GOT3 (cell line): ENCODE data around the gene ADAM11.
A peak's percentile ranks its signal among the peaks of the same experiment; 100 is the strongest.

Experiments used
- DNase-seq: peaks from one replicate; lab custom pipeline; 2025; ENCODE audit warnings: mixed read lengths; lab: John Stamatoyannopoulos, UW

The ADAM11 gene

DNA sequence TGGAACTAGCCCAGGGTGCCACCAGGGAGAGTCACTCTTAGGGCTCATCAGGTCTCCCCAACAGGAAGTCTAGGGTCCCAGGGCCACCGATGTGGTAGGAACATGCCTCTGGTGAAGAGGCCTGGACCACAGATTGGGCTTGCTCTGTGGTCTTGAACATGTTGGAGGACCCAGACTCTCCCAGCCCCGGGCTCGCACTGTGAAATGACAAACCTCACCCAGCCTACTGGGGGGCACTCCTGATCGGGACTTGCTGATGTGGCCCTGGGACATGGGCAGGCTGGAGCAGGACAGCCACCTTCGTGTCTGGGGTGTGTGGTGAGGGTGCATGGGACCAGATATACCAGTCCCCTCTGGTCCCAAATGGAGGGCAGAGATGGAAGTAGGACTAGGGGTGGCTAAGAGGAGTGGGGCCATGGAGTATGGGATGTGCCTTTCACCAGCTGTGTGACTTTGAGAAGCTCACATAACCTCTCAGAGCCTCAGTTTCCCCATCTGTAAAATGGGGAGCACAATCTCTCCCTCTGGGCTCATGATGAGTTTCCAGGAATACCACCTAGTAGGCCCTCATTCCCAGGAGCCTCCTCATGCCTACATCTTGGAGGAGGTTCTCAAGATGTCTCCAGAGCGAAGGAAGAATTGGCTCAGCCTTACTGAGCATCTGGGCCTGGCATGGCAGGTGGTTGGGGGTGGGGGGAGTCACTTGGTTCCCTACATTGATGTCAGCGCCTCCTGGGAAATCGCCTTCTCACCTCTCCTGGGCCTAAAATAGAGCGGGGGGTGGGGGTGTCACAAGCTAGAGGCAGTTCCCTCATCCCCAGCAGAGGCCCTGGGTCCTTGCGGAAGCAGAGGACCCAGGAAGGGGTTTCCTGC lies 1.5 kb upstream of the ADAM11 start:
- no peak for DNase-seq

DNA sequence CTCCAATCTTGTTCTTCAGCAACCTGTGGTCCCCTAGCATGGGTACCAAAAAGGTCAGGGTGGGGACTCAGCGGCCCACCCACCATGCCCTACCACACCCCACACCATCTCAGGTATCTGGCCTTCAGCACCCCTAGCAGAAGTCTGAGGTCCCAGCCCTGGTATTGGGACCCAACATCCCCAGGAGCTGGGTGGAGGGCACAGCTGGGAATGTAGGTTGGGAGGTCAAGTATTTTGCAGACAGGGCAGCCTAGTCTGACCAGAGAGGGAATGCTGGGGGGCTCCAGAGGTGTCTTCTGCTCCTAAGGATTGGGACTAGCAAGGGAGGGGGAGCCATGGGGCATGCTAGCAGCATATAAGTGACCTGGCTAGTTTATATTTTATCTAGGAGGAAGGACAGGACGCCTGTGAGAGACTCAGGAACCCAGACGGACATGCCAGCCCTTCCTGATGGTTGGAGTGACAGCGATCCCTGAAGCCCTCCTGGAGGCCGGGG lies 822 bp upstream of the ADAM11 start:
- no peak for DNase-seq

DNA sequence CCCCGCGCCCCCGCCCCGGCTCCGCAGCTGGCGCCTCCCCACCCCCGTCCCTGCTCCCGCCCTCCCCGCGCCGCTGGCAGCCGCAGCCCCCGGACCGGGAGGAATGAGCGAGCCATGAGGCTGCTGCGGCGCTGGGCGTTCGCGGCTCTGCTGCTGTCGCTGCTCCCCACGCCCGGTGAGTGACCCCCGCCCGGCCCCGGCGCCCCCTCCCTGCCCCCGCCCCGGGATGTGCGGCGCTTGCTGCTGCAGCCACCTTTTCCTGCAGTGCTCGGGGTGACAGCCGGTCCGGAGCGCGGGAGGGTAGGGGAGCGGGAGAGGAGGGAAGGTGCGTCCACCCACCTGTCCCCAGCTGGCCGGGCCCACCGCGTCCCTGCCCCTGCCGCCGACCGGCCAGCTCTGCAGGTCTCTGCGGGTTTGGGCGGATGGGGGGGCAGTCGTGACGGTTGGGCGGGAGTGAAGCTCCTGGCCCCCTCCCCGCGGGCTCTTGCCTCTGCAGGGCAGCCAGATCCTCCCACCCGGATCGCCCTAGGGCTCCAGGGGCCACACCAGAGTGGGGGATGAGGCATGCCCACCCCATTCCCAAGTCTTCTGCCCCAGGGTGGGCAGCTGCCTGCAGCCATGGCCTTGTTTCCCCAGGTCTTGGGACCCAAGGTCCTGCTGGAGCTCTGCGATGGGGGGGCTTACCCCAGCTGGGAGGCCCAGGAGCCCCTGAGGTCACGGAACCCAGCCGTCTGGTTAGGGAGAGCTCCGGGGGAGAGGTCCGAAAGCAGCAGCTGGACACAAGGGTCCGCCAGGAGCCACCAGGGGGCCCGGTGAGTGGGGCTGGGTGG lies 513 bp downstream of the ADAM11 start:
- DNase-seq = no peak

DNA sequence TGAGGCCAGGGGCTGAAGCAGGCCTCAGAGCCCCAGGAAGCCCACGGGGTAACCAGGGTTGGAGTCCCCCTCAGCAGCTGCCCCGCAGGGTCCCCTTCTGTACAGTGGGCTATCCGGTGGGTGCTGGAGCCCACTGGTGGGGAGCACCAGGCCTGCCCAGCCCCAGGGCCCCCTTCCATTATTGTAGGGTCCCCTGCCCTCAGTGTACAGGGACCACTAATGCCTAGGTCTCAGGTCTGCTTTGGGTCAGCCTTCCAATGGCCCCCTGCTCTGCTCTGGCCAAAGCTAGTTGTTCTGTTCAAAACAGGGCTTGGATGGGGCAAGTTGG lies 1.1 kb downstream of the ADAM11 start:
- DNase-seq = no peak

DNA sequence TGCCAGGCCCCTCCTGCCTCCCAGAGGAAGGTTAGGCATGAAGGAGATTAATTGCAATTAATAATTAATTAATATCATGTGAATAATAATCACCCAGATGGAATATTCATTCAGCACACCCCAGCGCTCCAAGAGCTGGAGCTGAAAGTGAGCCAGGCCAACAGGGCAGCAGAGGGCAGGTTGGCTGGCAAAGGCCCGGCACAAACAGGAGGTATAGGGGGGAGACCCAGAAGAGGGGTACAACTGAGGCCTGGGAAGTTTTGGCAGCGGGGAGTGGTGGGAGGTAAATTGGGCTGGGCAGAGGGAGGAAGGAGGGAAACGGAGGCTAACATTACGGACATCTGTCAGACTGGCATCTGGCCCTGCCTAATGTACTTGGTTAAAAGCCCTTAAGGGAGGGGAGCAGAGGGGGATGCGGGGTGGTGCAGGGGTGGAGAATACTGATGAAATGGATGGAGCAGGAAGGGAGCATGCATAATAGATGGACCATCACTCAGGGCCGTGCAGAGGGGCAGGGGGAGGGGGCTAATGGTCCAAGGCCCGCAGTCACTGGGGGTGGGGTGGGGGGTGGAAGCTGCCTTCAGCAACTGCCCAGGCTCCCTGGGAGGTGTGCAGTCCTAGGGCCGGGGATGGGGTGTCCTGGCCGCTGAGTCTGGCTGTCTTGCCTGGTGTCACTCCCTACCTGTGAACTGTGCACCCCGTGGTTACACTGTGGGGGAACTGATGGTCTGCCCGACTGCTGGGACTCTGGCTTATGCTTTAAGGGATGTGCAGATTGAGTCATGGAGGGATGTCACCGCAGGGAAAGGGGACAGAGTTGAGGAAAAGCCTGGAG lies 1.9 kb downstream of the ADAM11 start:
- DNase-seq = no peak

DNA sequence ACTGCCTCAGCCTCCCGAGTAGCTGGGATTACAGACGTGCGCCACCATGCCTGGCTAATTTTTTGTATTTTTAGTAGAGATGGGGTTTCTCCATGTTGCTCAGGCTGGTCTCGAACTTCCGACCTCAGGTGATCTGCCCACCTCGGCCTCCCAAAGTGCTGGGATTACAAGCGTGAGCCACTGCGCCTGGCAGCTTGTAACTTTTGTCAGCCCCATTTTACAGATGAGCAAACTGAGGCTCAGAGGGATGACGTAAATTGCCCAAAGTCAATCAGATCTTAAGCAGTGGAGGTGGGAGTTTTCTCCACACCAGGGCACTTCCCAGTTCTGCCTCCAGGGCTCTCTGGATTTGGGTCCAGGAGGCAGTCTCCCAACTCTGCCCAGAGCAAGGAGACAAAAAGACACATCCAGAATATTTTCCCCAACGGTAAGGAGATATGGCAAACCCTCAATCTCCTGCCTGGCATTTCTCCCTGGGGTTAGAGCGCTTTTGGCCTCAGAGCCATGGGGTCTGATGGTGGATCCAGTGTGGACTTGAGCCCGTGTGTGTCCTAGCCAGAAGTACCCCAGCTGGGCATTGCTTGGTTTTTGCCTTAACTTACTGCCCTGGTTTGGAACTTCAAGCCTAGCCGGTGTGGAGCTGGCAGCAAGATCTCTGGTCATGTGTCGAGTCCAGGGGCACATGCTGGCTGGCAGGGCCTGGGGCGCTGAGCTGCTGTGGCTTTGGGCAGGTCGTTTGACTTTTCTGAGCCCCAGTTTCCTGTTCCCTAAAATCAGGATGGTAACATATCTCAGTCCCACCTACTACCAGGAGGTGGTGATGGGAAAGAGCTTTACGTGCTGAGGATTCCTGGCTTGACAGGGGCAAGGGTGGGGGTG lies 3.4 kb downstream of the ADAM11 start:
- no peak for DNase-seq

DNA sequence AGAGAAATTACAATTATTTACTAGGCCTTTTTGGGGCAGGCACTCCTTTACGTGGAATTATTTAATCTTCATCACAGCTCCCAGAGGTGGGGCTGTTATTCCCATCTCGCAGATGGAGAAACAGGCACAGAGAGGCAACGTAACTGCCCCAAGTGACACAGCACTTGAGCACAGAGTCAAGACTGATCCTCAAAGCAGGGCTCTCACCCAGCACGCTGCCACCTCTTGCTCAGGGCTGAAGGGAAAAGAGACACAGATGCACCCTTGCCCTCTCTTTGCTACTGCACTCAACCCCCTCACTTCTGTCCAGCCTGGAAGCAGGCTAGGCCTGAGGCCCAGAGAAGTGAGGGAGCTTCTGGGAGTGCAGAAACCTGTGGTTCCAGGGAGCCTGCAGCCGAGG lies 4.4 kb downstream of the ADAM11 start:
- no peak for DNase-seq

DNA sequence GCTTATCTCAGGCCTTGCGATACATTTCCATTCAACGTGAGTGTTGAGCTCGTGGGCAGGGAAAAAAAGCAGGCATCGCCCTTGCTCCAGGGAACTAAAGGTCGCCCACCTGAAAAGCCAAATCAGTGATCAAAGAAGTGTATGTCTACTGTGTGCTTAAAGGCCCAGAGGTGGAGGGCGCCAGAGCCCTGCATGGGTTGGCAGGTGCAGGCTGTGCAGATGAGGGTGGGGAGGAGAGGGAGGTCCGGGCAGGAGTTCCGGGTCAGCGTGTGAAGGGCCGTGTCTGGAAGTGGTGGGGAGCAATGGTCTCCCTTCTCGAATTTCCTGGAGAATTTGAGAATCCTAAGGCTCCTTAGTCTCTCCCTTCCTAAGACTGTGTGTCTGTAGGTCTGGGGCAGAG lies 7.2 kb downstream of the ADAM11 start:
- DNase-seq = no peak

DNA sequence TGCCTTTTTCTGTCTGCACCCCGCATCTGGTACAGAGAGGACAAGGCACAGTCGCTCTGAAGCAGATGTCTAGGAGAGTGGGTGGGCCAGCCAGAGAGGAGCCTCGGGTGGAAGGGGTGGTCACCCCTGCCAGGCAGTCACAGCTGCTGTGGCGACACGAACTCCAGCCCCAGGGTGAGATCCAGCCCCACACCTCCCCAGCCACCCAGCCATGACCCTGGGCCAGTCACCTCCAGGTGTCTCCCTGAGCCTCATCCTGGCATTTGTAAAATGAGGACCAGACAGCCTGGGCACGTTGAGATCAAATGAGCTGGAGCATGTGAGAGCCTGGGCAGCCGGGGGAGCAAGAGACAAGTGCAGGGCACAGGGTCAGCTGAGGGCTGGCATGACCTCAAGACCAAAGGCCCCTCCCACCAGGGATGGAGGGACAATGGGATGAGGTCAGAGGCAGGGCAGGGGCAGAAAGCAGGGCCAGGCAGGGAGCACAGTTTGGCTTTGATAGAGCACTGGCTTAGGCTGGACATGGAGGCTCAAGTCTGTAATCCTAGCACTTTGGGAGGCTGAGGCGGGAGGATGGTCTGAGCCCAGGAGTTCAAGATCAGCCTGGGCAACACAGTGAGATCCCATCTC lies 7.7 kb downstream of the ADAM11 start:
- DNase-seq = no peak

DNA sequence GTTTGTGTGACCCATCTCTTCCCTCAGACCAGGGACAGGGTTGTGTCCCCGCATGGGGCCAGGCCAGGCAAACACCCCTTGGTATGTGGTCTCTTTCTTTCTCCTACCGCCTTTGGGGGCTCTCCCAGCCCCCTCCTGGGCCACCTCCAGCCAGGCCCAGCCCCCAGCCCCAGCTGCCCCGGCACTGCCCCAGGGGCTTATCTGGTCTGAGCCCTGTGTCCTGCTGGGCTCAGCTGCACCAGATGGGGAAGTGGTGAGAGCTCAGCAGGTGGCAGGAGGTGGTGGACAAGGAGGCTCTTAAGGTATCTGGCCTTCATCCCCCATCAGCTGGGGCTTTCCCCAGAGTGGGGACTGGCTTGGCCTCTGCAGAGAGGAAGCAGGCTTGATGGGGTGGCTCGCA lies 8.7 kb downstream of the ADAM11 start:
- no peak for DNase-seq

DNA sequence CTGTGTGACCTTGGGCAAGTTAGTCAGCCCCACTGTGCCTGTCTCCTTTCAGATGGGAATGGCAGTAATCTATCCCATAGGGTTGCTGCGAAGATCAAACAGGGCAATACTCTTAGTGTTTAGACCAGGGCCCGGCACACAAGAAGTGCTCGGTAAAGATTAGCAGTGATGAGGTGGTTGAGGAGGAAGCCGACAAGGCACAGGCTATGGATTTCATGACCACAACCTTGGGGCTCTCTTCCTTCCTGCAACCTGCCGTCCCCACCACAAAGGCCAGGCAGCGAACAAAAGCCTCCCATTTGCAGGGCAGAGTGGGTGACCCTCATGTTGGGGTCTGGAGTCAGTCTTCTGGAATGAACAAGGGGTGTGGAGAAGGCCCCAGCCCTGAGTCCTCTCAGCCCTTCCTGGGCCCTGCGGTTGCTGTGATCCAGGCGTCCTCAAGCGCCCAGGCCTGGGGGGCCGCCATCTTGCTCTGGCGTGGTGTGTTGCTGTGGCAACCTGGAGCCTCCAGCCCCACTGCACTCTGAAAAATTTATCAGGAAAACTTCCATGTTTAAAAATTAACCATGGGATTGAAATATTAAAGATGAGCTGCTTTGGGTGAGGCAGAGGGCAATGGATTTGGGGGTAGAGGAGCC lies 9.8 kb downstream of the ADAM11 start:
- DNase-seq = no peak

DNA sequence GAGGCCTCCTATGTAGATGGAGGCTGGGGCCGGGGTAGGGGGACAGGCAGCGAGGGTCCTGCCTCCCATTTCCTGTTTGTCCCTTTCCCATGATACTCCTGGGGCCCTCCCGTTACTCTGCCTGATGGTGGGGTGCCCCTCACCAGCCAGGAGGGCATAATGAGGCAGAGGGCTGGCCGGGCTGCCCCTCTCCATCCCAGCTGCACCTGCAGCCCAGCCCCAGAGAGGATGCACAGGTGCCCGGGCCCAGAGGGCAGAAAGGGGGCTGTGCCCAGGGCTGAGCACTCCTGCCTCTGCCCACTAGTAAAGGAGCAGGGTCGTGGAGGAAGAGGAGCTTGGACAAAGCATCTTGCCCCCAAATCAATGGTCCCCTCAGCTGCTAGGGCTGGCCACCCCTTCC lies 10.4 kb downstream of the ADAM11 start:
- no peak for DNase-seq

DNA sequence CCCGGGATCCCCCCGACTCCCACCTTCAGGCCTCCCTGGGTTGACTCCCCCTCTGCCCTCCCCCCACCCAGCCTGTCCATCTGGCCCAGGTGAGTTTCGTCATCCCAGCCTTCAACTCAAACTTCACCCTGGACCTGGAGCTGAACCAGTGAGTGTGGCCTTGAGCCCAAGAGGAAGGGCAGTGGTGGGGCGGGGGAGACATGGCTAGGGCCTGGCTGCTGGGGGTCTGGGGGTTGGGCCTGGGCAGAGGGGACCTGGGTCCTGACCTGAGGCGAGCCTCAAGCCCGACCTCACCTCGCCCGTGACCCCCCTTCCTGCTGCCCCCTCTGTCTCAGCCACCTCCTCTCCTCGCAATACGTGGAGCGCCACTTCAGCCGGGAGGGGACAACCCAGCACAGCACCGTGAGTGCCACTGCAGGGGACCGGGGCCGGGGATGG lies 10.9 kb downstream of the ADAM11 start:
- DNase-seq = no peak

DNA sequence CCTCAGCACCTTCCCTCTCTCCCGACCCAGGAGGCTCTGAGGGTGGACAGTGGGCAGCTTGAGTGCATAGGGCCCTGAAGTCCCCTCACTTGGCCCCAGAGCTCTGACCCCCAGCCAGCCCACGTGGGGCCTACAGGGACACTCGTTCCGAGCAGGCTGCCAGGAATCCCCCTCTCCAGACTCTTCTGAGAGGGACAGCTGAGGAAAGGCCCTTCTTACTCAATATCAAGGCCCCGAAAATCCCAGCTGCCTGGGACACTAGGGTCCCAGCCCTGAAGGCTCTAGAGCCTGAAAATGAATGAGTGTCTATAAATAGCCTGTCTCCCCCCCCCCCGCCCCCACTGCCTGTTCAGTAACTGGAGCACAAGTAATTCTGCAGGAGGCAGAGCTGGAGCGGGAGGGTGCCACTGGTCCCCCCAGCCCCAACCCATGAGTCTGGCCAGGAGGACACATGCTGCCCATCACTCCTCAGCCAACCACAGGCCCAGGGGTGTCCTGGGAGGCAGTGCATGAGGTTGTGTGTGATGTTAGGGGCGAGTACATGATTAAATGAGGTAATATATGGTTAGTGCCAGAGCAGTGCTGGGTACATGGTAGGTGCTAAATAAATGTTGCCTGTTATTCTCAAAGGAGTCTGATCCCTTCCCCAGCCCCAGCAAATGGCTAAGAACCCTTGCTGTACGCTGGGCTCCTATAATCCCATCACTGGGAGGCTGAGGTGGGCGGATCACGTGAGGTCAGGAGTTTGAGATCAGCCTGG lies 11.6 kb downstream of the ADAM11 start:
- DNase-seq = no peak

DNA sequence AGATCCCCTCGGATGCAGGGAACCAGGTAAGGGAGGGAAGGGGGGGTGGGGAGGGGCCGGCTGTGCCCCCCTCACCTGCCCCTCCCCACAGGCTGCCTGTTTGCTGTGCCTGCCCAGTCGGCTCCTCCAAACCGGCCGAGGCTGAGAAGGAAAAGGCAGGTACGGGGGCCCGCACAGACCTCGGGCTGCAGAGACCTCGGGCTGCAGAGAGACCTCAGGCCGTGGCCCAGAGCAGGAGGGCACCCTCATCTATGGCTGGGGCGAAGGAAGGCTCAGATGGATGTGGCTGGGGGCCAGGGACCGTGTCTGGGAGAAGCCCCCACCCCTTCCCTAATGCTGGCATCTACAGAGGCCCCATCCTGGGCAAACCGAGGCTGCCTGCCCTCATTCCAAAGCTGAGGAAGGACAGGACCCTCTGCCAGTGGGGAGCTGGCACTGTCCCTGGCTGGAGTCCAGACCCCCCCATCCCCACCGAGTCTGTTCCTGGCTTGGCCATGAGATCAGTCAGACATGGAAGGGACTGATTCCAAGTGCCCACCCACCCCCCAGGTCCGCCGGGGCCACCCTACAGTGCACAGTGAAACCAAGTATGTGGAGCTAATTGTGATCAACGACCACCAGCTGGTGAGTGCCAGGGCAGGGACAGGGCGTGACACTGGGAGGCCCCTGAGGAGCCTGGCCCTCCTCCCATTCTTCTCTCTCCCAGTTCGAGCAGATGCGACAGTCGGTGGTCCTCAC lies 13.7 kb downstream of the ADAM11 start:
- DNase-seq = no peak

DNA sequence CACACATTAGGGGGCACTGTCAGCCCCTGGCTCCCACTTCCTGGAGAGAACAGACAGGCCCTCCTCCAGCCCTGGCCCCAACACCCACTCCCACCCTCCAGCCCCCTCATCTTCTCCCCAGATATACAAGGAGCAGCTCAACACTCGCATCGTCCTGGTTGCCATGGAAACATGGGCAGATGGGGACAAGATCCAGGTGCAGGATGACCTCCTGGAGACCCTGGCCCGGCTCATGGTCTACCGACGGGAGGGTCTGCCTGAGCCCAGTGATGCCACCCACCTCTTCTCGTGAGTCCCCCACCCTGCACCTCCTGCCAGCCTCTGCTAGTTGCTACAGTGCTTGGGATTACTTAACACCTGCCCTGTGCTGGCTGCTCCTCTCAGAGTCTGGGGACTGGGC lies 14.4 kb downstream of the ADAM11 start:
- no peak for DNase-seq

DNA sequence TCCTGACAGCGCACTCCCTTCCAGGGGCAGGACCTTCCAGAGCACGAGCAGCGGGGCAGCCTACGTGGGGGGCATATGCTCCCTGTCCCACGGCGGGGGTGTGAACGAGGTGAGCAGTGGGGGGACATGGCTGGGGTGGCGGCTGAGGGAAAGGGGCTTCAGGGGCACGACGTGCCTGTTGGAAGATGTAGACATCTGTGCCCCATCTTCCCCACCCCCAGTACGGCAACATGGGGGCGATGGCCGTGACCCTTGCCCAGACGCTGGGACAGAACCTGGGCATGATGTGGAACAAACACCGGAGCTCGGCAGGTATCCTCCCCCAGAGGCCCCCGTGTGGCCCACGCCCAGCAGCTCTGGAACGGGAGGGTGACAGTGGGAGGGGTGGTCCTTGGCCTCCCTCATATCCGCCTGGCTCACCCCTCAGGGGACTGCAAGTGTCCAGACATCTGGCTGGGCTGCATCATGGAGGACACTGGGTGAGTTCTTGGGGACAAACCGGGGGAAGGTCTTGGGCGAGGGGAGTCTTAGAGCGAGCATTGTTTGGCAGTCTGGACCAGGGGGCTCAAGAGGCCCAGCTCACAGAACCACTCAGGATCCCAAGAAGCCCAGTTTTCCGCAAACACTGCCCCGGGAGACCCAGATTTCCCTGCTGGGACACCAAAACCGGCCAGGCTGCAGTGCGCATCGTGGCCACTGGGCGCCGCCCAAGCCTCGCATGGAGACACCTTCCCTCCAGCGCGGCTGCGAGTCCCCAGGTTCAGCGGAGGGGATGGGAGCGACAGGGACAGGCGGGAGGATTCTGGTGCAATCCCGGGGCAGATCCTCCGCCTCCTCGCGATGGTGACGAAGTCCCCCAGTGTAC lies 15.7 kb downstream of the ADAM11 start:
- DNase-seq = peak; percentile 63
